Measurements from ENCODE around the gene OR10H5. TPM values are rescaled to one million over a fixed set of nuclear protein-coding genes. Genes with fewer than 3 reads are reported as not detected.
"Not testable (repeated sequence)": the region's sequence is repeated elsewhere in the genome, so short reads cannot be mapped to it uniquely, and the experiment has no call there.

The OR10H5 gene
- total RNA-seq, 4 donors from 2014 or later: not detected

DNA sequence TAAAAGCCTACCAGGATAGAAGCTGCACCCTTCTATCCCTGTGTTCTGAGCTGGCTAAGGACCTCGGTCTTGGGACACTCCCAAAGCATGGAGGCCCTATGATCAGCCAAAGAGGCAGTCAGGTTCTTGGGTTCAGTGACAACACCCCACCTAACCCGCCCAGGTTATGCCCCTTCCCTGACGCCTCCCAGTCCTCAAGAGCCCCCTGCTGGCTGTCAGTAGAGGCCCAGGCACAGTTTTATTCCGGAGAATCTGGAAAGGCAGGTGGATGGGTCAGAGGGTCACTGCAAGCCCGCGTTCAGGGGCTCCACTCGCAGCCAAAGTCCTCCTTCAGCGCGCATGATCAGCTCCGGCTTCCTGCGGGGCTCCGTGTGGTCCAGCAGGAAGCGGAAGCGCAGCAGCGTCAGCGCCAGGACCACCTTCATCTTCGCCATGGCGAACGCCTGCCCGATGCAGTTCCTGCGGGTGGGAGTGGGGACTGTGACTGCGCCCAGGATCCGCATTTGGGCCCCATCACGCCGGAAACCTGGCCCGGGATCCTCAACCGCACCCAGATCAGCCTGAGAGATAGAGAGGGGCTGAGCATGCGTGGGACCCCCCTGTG is 27.4 kb upstream of the OR10H5 start:
- intact Hi-C loops (cut with DNase I; ENCODE audit: low total_unique reads): no loop called here
- H3K27me3 ChIP-seq: peaks cover 0 to 3% of the 10 kb centered on the region in 2 donors

DNA sequence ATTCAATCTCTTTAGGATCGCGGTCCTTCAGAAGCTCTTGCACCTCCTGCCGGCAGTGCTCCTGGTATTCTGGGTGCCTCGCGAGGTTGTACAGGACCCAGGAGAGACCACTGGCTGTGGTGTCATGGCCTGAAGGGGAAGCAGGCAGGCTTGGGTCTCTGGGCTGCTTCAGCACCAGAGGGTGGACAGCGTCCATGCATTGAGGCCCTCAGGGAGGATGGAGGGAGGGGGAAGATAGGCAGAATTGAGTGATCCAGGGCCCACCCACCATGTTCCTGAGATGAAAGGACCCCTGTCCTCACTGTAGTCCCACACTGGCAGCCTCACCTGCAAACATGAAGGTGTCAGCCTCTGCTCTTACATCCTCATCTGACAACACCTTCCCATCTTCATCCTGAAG is 17.9 kb upstream of the OR10H5 start:
- H3K27me3 ChIP-seq: no peaks in the 10 kb centered on the region
- intact Hi-C loops (cut with DNase I; ENCODE audit: low total_unique reads): no loop called here
- no peak for DNase-seq
- no peaks in the 10 kb centered on the region for H3K9me3 ChIP-seq
- no peak overlapping the region for H3K27ac ChIP-seq
- no peak overlapping the region for H3K4me3 ChIP-seq
- TF ChIP-seq, protein P1, sequence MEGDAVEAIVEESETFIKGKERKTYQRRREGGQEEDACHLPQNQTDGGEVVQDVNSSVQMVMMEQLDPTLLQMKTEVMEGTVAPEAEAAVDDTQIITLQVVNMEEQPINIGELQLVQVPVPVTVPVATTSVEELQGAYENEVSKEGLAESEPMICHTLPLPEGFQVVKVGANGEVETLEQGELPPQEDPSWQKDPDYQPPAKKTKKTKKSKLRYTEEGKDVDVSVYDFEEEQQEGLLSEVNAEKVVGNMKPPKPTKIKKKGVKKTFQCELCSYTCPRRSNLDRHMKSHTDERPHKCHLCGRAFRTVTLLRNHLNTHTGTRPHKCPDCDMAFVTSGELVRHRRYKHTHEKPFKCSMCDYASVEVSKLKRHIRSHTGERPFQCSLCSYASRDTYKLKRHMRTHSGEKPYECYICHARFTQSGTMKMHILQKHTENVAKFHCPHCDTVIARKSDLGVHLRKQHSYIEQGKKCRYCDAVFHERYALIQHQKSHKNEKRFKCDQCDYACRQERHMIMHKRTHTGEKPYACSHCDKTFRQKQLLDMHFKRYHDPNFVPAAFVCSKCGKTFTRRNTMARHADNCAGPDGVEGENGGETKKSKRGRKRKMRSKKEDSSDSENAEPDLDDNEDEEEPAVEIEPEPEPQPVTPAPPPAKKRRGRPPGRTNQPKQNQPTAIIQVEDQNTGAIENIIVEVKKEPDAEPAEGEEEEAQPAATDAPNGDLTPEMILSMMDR (IDR thresholded peaks at IDR 0.05): no peak
- TF ChIP-seq POLR2A (IDR thresholded peaks at IDR 0.05): no peak
- H3K4me1 ChIP-seq: no peaks in the 10 kb centered on the region
- no peaks in the 10 kb centered on the region for H3K36me3 ChIP-seq

More for the DNA sequence above, 27.4 kb upstream of the OR10H5 start:
- Histone ChIP-seq H3K27ac (no peak overlapping the region), H3K36me3 (no peaks in the 10 kb centered on the region), H3K4me3 (no peak overlapping the region), H3K4me1 (no peaks in the 10 kb centered on the region), H3K9me3 (no peaks in the 10 kb centered on the region)
- no peak for DNase-seq
- TF ChIP-seq POLR2A (IDR thresholded peaks at IDR 0.05): no peak
- TF ChIP-seq, protein P1 (IDR thresholded peaks at IDR 0.05): no peak

DNA sequence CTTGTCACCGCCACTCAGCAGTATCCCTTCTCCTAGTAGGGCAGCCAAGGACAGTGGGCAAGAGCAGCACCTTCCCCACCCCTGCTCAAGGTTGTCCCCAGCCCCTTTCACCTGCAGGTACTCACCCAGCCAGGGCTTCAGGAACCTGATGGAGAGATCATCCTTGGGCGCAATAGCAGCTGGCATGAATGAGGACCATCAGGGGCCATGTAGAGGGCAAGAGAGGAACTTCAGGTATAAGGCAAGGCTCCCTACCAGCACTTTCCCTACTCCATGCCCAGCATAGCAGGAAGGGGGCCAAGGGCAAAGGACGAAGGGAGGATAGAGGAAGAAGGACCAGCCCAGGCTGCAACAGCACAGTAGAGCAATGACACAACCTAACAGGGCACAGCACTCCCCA is 13.3 kb upstream of the OR10H5 start:
- H3K4me1 ChIP-seq; DNase-seq; H3K27ac ChIP-seq; H3K36me3 ChIP-seq; H3K9me3 ChIP-seq; H3K4me3 ChIP-seq; intact Hi-C loops (cut with DNase I; ENCODE audit: low total_unique reads); H3K27me3 ChIP-seq: not testable (repeated sequence)

DNA sequence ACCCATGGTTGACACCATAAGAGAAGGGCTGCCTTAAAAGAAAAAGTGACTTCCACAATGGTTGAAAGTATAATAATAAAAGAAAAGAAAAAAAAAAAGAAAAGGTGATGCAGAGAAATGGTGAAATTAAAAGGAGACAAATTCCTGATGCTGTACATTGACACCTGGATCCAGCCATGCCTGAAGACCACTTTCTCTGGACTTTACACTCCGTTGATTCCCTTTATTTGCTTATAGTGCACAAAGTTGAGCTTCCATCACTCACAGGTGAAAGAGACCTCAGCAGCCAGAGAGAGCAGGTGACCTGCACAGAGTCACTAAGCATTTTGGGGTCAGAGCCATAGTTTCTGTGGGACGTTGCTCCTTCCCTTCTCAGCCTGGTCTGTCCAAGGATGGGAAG is 12.2 kb upstream of the OR10H5 start:
- Histone ChIP-seq H3K27me3 (no peaks in the 10 kb centered on the region), H3K36me3 (no peaks in the 10 kb centered on the region), H3K4me1 (peaks cover 0 to 5% of the 10 kb centered on the region in 2 donors), H3K27ac (no peak overlapping the region), H3K9me3 (no peaks in the 10 kb centered on the region), H3K4me3 (no peak overlapping the region)
- no peak for DNase-seq
- no peak for TF ChIP-seq POLR2A (IDR thresholded peaks at IDR 0.05)
- intact Hi-C loops (cut with DNase I; ENCODE audit: low total_unique reads): no loop called here

DNA sequence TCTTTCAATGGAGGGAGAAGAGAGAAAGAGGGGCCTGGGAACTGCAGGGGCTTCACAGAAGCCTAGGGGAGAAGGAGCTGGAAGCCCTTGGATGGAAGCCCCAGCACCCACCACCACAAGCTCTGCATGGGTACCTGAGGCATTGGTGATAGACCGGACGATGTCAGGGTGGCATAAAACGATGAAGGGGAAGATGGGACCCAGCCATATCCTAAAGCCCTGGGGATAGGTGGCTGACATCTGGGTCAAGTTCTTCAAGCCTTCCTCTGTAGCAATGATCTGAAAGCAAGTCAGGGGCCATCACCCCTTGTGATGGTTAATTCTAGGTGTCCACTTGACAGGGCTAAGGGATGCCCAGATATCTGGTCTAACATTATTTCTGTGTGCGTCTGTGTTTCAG is 11.2 kb upstream of the OR10H5 start:
- no peak for DNase-seq
- Histone ChIP-seq H3K36me3 (no peaks in the 10 kb centered on the region), H3K27ac (no peak overlapping the region), H3K9me3 (no peaks in the 10 kb centered on the region), H3K4me3 (no peak overlapping the region), H3K4me1 (peaks cover 0 to 13% of the 10 kb centered on the region in 2 donors), H3K27me3 (no peaks in the 10 kb centered on the region)
- intact Hi-C loops (cut with DNase I; ENCODE audit: low total_unique reads): no loop called here
- TF ChIP-seq, protein P1 (IDR thresholded peaks at IDR 0.05): no peak
- no peak for TF ChIP-seq POLR2A (IDR thresholded peaks at IDR 0.05)

DNA sequence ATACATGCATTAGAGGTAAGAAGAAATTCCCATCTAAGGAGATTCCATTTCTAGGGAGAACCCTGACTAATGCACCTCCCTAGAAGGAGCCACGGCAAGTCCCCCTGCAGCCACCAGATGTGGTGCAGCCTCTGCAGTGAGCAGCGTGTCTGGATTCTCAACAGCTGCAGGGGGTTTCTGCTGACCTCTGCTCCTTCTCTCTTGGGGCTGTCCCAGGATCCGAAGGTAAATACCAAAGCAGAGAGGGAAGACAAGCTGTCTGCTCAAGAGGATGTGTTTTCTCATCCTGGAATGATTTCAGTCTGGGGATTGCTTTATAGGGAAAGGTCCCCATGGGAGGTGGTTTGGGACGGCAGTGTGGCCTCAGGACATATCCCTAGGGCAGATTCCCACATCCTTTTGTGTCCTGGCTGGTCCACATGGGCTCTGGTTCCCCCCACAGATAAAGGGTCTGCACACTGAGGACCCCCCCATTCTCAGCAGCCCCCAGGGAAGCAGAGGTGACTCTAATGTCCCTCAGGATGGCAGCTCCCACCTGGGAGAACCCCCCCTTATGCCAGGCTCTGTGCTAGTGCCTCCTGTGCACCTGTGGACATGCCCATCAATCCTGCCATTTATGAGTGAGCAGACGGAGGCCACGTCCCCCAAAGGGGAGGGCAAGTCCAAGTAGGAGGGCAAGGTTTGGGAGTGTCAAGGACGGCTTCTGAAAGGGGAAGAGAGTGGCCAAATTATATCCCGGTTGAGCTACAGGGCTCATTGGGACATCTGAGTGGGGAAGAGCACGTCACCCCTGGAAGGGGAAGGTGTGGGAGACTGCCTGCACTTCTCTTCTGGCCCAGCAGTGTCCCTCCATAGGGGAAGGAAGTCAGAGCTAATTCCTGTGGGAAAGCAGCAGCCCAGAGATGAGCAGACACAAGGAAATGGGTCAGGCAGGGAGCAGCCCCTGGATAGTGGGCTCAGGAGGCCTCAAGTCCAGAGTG is 10.2 kb upstream of the OR10H5 start:
- no peak for TF ChIP-seq POLR2A (IDR thresholded peaks at IDR 0.05)
- TF ChIP-seq, protein P1 (IDR thresholded peaks at IDR 0.05): no peak
- H3K4me3 ChIP-seq: no peak overlapping the region
- H3K4me1 ChIP-seq: peaks cover 0 to 13% of the 10 kb centered on the region in 2 donors
- DNase-seq: no peak
- intact Hi-C loops (cut with DNase I; ENCODE audit: low total_unique reads): no loop called here
- H3K27me3 ChIP-seq: no peaks in the 10 kb centered on the region
- H3K36me3 ChIP-seq: no peaks in the 10 kb centered on the region
- H3K27ac ChIP-seq: no peak overlapping the region
- H3K9me3 ChIP-seq: no peaks in the 10 kb centered on the region

Measured in uterus (tissue), 4 donors.